Mononuclear cell (primary cell): ENCODE measurements around the gene CDK5R1. TPM values are rescaled to one million over a fixed set of nuclear protein-coding genes. Genes with fewer than 3 reads are reported as not detected.

Source experiments
- H3K27me3 ChIP-seq: 2 replicates; pipeline ENCODE4 v1.6.0; 2011; ENCODE audit warnings: low read length, control low read depth; ENCODE audit not compliant: insufficient read depth
- H3K4me1 ChIP-seq: 2 replicates; pipeline ENCODE4 v1.5.1; 2011; ENCODE audit warnings: mild to moderate bottlenecking, low read length, control low read depth; ENCODE audit not compliant: insufficient read depth
- H3K4me3 ChIP-seq: 2 replicates; pipeline ENCODE4 v1.5.1; 2011; ENCODE audit warnings: mild to moderate bottlenecking, low read length, moderate library complexity
- H3K9me3 ChIP-seq: 2 replicates; pipeline ENCODE4 v1.5.1; 2011; ENCODE audit warnings: low read depth, mild to moderate bottlenecking, control low read depth, low read length
- total RNA-seq: library from RNA; depleted of rRNA; stranded (reverse); fragments of >200 nt; gene quantifications from one replicate; pipeline ENCODE4 v1.2.3, GENCODE V29; 2012

CDK5R1 gene
- total RNA-seq, 1 donor = 16.8 TPM

GRCh38 chr17:32527146-32527545, 40.4 kb downstream of the CDK5R1 start:
- Histone ChIP-seq H3K27me3 (no peaks in the 10 kb centered on the region), H3K4me1 (peaks cover 27% of the 10 kb centered on the region), H3K9me3 (no peaks in the 10 kb centered on the region), H3K4me3 (no peak overlapping the region)

- H3K9me3 ChIP-seq = no peaks in the 10 kb centered on the region
- no peak overlapping the region for H3K4me3 ChIP-seq
- H3K27me3 ChIP-seq = no peaks in the 10 kb centered on the region
- H3K4me1 ChIP-seq = peaks cover 10% of the 10 kb centered on the region
These were observed 42.0 kb downstream of the CDK5R1 start for GRCh38 chr17:32528825-32529224.

DNA sequence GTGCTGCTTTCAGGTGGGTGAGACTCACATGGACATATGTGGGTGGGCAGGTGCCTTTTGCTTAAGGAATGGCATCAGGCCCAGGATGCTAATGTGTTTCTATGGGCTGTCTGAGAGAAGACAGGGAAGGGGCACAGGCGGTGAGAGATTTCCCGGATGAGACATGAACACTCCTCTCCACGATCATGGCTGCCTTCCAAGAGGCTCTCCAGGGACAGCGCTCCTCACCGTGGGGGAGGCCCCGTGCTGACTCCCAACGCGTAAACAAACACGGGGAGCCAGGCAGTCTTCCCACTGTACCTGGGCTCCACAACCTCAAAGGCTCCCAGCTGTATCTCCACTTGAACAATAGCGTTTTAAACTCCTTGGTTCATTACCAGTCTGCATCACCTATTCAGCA, 42.8 kb downstream of the CDK5R1 start:
- peaks cover 8% of the 10 kb centered on the region for H3K4me1 ChIP-seq
- H3K9me3 ChIP-seq = no peaks in the 10 kb centered on the region
- H3K27me3 ChIP-seq = no peaks in the 10 kb centered on the region
- no peak overlapping the region for H3K4me3 ChIP-seq

DNA sequence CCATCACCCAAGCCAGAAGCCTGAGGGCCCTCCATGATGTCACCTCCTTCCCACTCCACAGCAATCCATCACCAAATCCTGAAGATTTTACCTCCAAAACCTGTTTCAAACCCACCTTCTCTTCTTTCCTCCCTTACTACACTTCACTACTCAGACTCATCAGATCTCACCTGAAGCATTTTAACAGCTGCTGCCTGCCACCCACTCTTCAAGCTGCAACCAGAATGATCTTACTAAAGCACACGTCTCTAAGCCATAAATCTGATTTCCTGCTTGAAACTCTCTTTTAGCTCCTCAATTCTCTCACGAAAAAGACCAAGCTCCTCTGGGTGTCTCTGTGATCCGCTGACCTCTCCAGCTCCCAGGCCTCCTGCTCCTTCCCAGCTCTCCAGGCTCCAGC, 46.5 kb downstream of the CDK5R1 start:
- Histone ChIP-seq H3K27me3 (no peaks in the 10 kb centered on the region), H3K9me3 (no peaks in the 10 kb centered on the region), H3K4me3 (no peak overlapping the region), H3K4me1 (peaks cover 5% of the 10 kb centered on the region)

DNA sequence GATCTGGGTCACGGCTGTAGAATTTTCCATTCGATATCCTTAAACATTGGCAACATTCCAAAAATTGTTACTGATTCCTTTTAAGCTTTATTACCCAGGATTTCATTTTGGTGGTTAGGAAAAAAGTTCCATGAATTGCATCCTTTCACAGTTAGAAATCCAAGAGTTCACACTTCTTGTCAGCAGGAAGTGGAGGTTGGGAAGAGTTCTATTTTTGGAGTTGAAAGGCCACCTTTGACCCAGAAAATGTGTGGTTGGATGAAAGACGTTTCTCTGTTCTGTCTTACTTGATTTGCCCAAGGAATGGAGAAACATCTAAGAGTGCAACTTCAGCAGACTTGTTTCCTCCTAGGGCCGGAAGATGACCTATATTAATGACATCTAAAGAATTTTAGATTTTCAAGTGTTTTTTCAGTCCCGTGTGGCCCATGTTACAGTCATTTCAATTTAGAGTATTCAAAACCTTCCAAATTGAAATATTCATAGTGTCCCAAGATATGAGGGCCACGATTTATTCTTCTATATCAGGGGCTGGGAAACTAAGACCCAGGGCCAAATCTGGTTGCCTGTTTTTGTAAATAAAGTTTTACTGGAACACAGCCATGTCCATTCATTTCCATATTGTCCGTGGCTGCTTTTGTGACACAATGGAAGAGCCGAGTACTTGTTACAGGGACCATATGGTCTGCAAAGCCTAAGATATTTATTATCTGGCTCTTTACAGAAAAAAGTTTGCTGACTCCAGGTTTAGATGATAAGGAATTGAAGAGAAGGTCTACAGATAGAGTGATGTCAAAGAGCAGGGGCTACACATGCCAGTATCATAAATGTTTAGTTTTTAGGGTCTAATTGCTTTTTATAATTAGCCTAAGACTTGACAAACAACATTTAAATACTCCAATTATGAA, 50.2 kb downstream of the CDK5R1 start:
- H3K4me3 ChIP-seq = no peak overlapping the region
- no peaks in the 10 kb centered on the region for H3K9me3 ChIP-seq
- H3K27me3 ChIP-seq = no peaks in the 10 kb centered on the region
- H3K4me1 ChIP-seq = no peaks in the 10 kb centered on the region

Other genes starting within 250 kb of the CDK5R1 start
- 0.73 TPM for gene RHBDL3, start 221.2 kb upstream of the CDK5R1 start, total RNA-seq
- 5.8 TPM for gene C17orf75, start 144.8 kb upstream of the CDK5R1 start, total RNA-seq
- gene ZNF207, start 136.8 kb upstream of the CDK5R1 start, total RNA-seq = 281 TPM
- 84.0 TPM for gene PSMD11, start 42.5 kb upstream of the CDK5R1 start, total RNA-seq